HG03442 (cell line): ENCODE results near the gene KIRREL3.

Experiments
- ATAC-seq: cut with Tn5 transposase; IDR thresholded peaks from one replicate; pipeline ENCODE4 v1.9.1; 2021; ENCODE audit warnings: mild to moderate bottlenecking, moderate library complexity; ENCODE audit not compliant: unreplicated experiment

The KIRREL3 gene

GRCh38 chr11:126687477-126687876 is 313.1 kb downstream of the KIRREL3 start:
- ATAC-seq, result no peak

GRCh38 chr11:126686938-126687337 is 313.6 kb downstream of the KIRREL3 start:
- no peak for ATAC-seq

GRCh38 chr11:126683766-126684728 is 316.5 kb downstream of the KIRREL3 start:
- ATAC-seq, result no peak

GRCh38 chr11:126682590-126682989 is 318.0 kb downstream of the KIRREL3 start:
- no peak for ATAC-seq

DNA sequence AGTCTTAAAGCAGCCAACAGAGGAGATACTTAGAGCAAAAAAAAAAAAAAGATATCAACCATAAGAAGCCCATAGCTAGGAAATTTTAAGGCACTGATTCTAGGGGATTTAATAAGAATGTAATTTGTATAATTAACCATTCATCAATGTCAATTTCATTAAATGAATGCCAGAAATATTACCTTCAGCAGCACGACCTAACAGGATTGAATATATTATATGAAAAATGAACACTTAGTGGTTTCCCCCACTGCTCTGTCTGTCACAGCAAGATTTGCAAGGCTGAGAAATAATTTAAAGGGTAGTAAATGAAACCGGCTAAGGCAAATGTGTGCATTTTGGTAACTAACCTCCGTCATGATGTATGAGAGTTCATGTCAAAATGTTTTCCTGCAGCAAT is 319.9 kb downstream of the KIRREL3 start:
- no peak for ATAC-seq

- ATAC-seq, result no peak
Observed at GRCh38 chr11:126680131-126680530, 320.4 kb downstream of the KIRREL3 start.

DNA sequence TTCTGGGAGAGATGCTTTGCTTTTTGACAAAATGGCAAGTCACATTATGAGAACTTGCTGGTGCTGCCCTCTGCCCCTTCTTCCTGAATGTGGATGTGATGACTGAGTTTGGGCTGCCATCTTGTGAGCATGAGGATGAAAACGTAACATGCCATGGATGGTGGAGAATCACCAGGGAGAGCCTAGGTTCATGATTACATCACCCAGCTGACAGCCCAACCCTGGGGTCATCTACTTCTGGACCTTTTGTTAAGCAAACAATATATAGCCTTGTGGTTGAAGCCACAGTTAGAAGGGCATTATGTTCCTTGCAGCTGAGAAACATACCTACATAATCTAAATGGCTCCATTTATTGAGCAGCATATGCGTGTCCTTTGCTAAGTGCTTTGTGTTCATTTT is 321.5 kb downstream of the KIRREL3 start:
- ATAC-seq, result no peak

DNA sequence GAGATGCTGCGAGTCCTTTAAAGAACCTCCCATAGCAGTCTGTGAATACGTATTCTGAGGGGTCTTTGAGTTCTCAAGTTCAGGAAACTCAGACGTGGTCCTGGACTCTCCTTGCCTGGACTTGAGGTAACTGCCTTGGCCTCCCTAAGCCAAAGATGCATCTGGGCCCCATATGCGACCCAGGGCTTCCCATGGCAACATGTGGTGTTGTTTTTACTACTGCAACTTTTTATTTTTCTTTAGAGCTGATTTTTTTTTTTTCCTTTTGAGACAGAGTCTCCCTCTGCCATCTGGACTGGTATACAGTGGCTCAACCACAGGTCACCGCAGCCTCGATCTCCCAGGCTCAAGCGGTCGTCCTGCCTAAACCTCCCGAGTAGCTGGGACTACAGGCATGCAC is 324.0 kb downstream of the KIRREL3 start:
- ATAC-seq, result no peak

DNA sequence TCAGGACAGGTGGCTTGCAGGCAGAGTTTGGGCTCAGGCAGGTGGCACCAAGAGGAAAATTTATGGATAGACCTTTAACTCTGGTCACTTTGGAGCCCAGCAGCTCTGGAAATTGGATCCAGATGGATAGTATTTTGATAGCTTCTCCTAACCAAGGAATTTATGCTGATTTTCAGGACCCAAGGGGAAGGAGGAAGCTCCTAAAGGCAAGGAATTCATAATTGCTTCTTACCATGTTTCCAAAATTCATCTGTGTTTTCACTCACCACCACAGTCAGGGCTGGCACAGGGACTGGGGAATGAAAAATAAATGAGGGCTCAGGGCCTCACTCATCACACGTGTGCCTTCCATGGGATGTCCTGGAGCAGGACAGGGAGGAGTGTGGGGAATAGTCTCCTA is 327.3 kb downstream of the KIRREL3 start:
- no peak for ATAC-seq

GRCh38 chr11:126669416-126669815 is 331.2 kb downstream of the KIRREL3 start:
- no peak for ATAC-seq

GRCh38 chr11:126664643-126665042 is 335.9 kb downstream of the KIRREL3 start:
- no peak for ATAC-seq

GRCh38 chr11:126663749-126664592 is 336.6 kb downstream of the KIRREL3 start:
- ATAC-seq, result no peak

- ATAC-seq, result no peak
Observed at GRCh38 chr11:126662035-126662790, 338.4 kb downstream of the KIRREL3 start.

DNA sequence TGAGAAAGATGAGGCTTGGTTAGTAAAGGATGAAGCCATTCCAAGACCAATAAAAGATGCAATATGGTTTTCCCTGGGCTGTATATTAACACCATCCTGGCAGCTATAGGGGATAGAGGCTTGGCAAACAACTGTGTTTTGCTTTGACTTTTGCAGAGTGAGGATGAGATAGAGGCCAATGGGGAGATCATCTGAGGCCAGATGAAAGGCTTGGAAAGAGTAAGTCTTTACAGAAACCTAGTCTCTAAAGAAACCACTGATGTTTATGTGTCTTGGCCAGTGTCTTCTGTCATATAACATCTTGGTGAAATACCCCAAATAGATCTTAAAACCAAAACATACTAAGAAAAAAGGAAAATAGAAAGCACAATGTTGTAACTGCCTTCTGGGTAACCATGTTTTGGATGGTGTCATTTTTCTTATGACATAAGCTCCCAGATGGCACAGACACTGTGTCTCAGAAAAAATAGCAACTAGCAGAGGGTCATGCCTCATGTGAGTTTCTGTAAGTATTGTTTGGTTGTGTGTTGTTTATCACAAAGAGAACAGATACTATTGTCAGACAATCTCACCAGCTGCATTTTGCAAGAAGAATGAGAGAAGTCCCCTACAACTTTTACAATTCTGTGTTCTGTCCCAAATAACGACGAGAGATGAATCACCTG is 339.7 kb downstream of the KIRREL3 start:
- no peak for ATAC-seq

DNA sequence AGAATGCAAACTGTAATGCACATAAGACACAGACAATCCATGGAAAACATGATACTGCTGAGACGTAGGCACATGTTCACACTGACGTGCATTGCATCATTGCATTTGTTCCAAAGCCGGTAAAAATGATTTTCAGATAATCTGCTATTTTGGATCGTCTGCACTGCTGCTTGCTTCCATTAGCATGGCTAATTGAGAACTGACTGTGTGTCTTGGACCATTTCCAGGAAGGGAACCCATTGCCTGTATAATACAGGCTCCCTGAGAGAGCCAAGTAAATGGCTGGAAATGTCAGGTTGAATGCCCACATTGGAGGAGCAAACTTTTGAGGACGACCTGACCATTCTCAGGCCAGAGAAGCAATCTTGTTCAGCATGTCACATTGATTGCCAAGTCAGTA is 340.2 kb downstream of the KIRREL3 start:
- no peak for ATAC-seq

GRCh38 chr11:126658306-126659056 is 342.1 kb downstream of the KIRREL3 start:
- ATAC-seq, result no peak

DNA sequence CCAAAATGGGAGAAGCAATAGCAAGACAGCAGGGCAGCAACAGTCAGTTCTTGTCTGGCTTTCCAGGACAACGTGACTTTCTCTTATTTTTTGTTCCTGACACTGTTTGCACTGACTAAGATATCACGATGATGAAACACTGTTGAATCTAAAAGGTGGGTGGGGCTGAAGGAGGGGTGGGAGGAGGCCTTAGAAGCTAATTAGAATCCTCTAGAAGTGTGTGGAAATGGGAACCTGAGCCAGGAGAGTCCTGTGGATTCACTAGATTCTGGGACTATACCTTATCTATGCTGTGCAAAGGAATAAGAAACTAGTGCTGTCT is 344.8 kb downstream of the KIRREL3 start:
- no peak for ATAC-seq

- no peak for ATAC-seq
Observed at GRCh38 chr11:126654886-126655806, 345.4 kb downstream of the KIRREL3 start.

DNA sequence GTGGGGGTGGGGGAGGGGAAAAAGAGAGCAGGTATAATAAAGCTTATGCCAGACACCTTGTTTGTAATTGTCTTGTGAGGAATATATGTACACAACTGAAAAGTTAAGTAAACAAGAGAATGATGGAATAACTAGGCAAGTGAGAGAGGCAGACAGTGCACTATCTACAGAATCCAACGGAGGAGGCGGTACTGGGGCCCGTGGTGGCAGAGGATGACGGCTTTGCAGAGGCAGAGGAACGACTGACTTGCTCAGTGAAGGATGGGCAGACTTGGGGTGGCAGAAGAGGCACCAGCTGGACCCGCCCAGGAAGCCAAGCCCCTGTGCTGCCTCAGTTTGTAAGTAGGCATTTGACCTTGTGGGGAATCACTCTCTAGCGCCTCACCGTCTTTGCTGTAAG is 347.5 kb downstream of the KIRREL3 start:
- ATAC-seq, result no peak
